ENCODE data around the gene UGCG. TPM values are rescaled to one million over a fixed set of nuclear protein-coding genes. Genes with fewer than 3 reads are reported as not detected.
A peak's percentile ranks its signal among the peaks of the same experiment; 100 is the strongest.

Gene UGCG
- total RNA-seq, 2 donors from 2014 or later = 17.1 to 26.2 TPM

- TF ChIP-seq CTCF (IDR thresholded peaks at IDR 0.05) = no peak
- TF ChIP-seq POLR2A (IDR thresholded peaks at IDR 0.05) = no peak
- Histone ChIP-seq H3K27me3 (no peaks in the 10 kb centered on the region), H3K9me3 (no peaks in the 10 kb centered on the region), H3K4me1 (peaks cover 76% of the 10 kb centered on the region), H3K4me3 (no peak overlapping the region), H3K27ac (no peak overlapping the region), H3K36me3 (replicated peaks in 1 of 2; ENCODE audit: insufficient read depth in 1 of 2, low read depth in 2 of 2) (no peaks in the 10 kb centered on the region)
- WGBS, 2 donors = 29 to 43% methylated on average over 3 of the region's 3 CpGs
- intact Hi-C loops (cut with DNase I) = no loop called here
- ATAC-seq = no peak
- no peak for DNase-seq
Observed at GRCh38 chr9:111909444-111909843, 12.8 kb downstream of the UGCG start.

GRCh38 chr9:111910428-111910827 is 13.8 kb downstream of the UGCG start:
- Histone ChIP-seq H3K9me3 (no peaks in the 10 kb centered on the region), H3K27me3 (no peaks in the 10 kb centered on the region), H3K36me3 (replicated peaks in 1 of 2; ENCODE audit: insufficient read depth in 1 of 2, low read depth in 2 of 2) (no peaks in the 10 kb centered on the region), H3K27ac (no peak overlapping the region), H3K4me3 (no peak overlapping the region), H3K4me1 (peaks cover 76% of the 10 kb centered on the region)
- TF ChIP-seq CTCF (IDR thresholded peaks at IDR 0.05) (no peak), POLR2A (IDR thresholded peaks at IDR 0.05) (no peak)
- ATAC-seq (no peak), DNase-seq (no peak)
- 67 to 71% methylated on average over 6 of the region's 6 CpGs for WGBS, 2 donors
- intact Hi-C loops (cut with DNase I) = no loop called here

GRCh38 chr9:111913159-111913558 is 16.5 kb downstream of the UGCG start:
- H3K27ac ChIP-seq = no peak overlapping the region
- H3K27me3 ChIP-seq = no peaks in the 10 kb centered on the region
- H3K4me1 ChIP-seq = peaks cover 76% of the 10 kb centered on the region
- intact Hi-C loops (cut with DNase I) = no loop called here
- 81 to 88% methylated on average over 6 of the region's 6 CpGs for WGBS, 2 donors
- DNase-seq (no peak), ATAC-seq (no peak)
- no peaks in the 10 kb centered on the region for H3K9me3 ChIP-seq
- no peaks in the 10 kb centered on the region for H3K36me3 ChIP-seq (replicated peaks in 1 of 2; ENCODE audit: insufficient read depth in 1 of 2, low read depth in 2 of 2)
- TF ChIP-seq POLR2A (IDR thresholded peaks at IDR 0.05) = no peak
- no peak for TF ChIP-seq CTCF (IDR thresholded peaks at IDR 0.05)
- H3K4me3 ChIP-seq = no peak overlapping the region

- Histone ChIP-seq H3K4me3 (no peak overlapping the region), H3K27me3 (no peaks in the 10 kb centered on the region), H3K27ac (peak overlapping the region in 1 of 4 donors; percentile 24), H3K4me1 (peaks cover 72% of the 10 kb centered on the region), H3K36me3 (replicated peaks in 1 of 2; ENCODE audit: insufficient read depth in 1 of 2, low read depth in 2 of 2) (no peaks in the 10 kb centered on the region), H3K9me3 (no peaks in the 10 kb centered on the region)
- 28 to 34% methylated on average over 4 of the region's 4 CpGs for WGBS, 2 donors
- TF ChIP-seq CTCF (IDR thresholded peaks at IDR 0.05) (no peak), POLR2A (IDR thresholded peaks at IDR 0.05) (no peak)
- ATAC-seq (no peak), DNase-seq (no peak)
- intact Hi-C loops (cut with DNase I) = no loop called here
Observed at GRCh38 chr9:111914749-111915424, 18.3 kb downstream of the UGCG start.

GRCh38 chr9:111915425-111915758 is 18.8 kb downstream of the UGCG start:
- ATAC-seq (no peak), DNase-seq (no peak)
- Histone ChIP-seq H3K36me3 (replicated peaks in 1 of 2; ENCODE audit: insufficient read depth in 1 of 2, low read depth in 2 of 2) (no peaks in the 10 kb centered on the region), H3K9me3 (no peaks in the 10 kb centered on the region), H3K4me3 (no peak overlapping the region), H3K4me1 (peaks cover 68% of the 10 kb centered on the region), H3K27me3 (no peaks in the 10 kb centered on the region), H3K27ac (peak overlapping the region in 1 of 4 donors; percentile 24)
- intact Hi-C loops (cut with DNase I) = no loop called here
- 62 to 74% methylated on average over 3 of the region's 3 CpGs for WGBS, 2 donors
- TF ChIP-seq CTCF (IDR thresholded peaks at IDR 0.05) = no peak
- TF ChIP-seq POLR2A (IDR thresholded peaks at IDR 0.05) = no peak
